ENCODE results near the gene PFKP. TPM values are rescaled to one million over a fixed set of nuclear protein-coding genes. Genes with fewer than 3 reads are reported as not detected.

Gene PFKP
- total RNA-seq, 1 experiment from 2014 or later: 232 TPM

- Histone ChIP-seq H3K27ac (ENCODE audit: low read length) (no peak overlapping the region), H3K27me3 (ENCODE audit: control insufficient read depth, insufficient read depth, low read length) (no peaks in the 10 kb centered on the region), H3K4me3 (ENCODE audit: low read depth in 2 of 2, low read length in 2 of 2) (no peak overlapping the region), H3K9me3 (ENCODE audit: control insufficient read depth, insufficient read depth, low read depth, low read length) (no peaks in the 10 kb centered on the region), H3K4me1 (ENCODE audit: control insufficient read depth, insufficient read depth, low read length) (peaks cover 3% of the 10 kb centered on the region), H3K36me3 (ENCODE audit: control insufficient read depth, insufficient read depth, low read length) (no peaks in the 10 kb centered on the region)
- POLR2A ChIA-PET: no interaction called here
- in situ Hi-C loops (cut with HindIII; ENCODE audit: low pct_unique_long_range_greater_than_20kb, low sequenced_read_pairs): no loop called here
- no peak for ATAC-seq
- no TSS peak for BruUV-seq (replicated peaks)
- intact Hi-C loops (cut with micrococcal nuclease; ENCODE audit: unreplicated experiment): no loop called here
- no peak for DNase-seq (ENCODE audit: low read depth, low spot score)
- TF ChIP-seq, protein P1, sequence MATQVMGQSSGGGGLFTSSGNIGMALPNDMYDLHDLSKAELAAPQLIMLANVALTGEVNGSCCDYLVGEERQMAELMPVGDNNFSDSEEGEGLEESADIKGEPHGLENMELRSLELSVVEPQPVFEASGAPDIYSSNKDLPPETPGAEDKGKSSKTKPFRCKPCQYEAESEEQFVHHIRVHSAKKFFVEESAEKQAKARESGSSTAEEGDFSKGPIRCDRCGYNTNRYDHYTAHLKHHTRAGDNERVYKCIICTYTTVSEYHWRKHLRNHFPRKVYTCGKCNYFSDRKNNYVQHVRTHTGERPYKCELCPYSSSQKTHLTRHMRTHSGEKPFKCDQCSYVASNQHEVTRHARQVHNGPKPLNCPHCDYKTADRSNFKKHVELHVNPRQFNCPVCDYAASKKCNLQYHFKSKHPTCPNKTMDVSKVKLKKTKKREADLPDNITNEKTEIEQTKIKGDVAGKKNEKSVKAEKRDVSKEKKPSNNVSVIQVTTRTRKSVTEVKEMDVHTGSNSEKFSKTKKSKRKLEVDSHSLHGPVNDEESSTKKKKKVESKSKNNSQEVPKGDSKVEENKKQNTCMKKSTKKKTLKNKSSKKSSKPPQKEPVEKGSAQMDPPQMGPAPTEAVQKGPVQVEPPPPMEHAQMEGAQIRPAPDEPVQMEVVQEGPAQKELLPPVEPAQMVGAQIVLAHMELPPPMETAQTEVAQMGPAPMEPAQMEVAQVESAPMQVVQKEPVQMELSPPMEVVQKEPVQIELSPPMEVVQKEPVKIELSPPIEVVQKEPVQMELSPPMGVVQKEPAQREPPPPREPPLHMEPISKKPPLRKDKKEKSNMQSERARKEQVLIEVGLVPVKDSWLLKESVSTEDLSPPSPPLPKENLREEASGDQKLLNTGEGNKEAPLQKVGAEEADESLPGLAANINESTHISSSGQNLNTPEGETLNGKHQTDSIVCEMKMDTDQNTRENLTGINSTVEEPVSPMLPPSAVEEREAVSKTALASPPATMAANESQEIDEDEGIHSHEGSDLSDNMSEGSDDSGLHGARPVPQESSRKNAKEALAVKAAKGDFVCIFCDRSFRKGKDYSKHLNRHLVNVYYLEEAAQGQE (IDR thresholded peaks at IDR 0.05; ENCODE audit: insufficient read depth in 1 of 2, low read depth in 2 of 2, low read length in 1 of 2): no peak
- TF ChIP-seq, protein P2, sequence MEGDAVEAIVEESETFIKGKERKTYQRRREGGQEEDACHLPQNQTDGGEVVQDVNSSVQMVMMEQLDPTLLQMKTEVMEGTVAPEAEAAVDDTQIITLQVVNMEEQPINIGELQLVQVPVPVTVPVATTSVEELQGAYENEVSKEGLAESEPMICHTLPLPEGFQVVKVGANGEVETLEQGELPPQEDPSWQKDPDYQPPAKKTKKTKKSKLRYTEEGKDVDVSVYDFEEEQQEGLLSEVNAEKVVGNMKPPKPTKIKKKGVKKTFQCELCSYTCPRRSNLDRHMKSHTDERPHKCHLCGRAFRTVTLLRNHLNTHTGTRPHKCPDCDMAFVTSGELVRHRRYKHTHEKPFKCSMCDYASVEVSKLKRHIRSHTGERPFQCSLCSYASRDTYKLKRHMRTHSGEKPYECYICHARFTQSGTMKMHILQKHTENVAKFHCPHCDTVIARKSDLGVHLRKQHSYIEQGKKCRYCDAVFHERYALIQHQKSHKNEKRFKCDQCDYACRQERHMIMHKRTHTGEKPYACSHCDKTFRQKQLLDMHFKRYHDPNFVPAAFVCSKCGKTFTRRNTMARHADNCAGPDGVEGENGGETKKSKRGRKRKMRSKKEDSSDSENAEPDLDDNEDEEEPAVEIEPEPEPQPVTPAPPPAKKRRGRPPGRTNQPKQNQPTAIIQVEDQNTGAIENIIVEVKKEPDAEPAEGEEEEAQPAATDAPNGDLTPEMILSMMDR (IDR thresholded peaks at IDR 0.05): no peak
- TF ChIP-seq POLR2AphosphoS5 (IDR thresholded peaks at IDR 0.05; ENCODE audit: low read depth, low read length): no peak
- TF ChIP-seq SIN3A (IDR thresholded peaks at IDR 0.05; ENCODE audit: borderline replicate concordance, insufficient read depth, low read depth, low read length): no peak
- no peak for TF ChIP-seq TCF7L2 (IDR thresholded peaks at IDR 0.05; ENCODE audit: low read depth, low read length)
- CTCF ChIA-PET: no interaction called here
Observed at GRCh38 chr10:3064423-3064822, 2.9 kb upstream of the PFKP start.

- CTCF ChIA-PET: no interaction called here
- BruUV-seq (replicated peaks): no TSS peak
- no peaks in the 10 kb centered on the region for H3K27me3 ChIP-seq (ENCODE audit: control insufficient read depth, insufficient read depth, low read length)
- no peak overlapping the region for H3K27ac ChIP-seq (ENCODE audit: low read length)
- peaks cover 2% of the 10 kb centered on the region; the same call in 1 of the 2 replicates for H3K36me3 ChIP-seq (ENCODE audit: control insufficient read depth, insufficient read depth, low read length)
- POLR2A ChIA-PET: no interaction called here
- intact Hi-C loops (cut with micrococcal nuclease; ENCODE audit: unreplicated experiment) (no loop called here), in situ Hi-C loops (cut with HindIII; ENCODE audit: low pct_unique_long_range_greater_than_20kb, low sequenced_read_pairs) (no loop called here)
- peaks cover 8% of the 10 kb centered on the region for H3K4me1 ChIP-seq (ENCODE audit: control insufficient read depth, insufficient read depth, low read length)
- H3K9me3 ChIP-seq (ENCODE audit: control insufficient read depth, insufficient read depth, low read depth, low read length): no peaks in the 10 kb centered on the region
- ATAC-seq (no peak), DNase-seq (ENCODE audit: low read depth, low spot score) (no peak)
- no peak for TF ChIP-seq TCF7L2 (IDR thresholded peaks at IDR 0.05; ENCODE audit: low read depth, low read length)
- no peak for TF ChIP-seq SIN3A (IDR thresholded peaks at IDR 0.05; ENCODE audit: borderline replicate concordance, insufficient read depth, low read depth, low read length)
- TF ChIP-seq, protein P2 (IDR thresholded peaks at IDR 0.05): no peak
- TF ChIP-seq POLR2AphosphoS5 (IDR thresholded peaks at IDR 0.05; ENCODE audit: low read depth, low read length): no peak
- TF ChIP-seq, protein P1 (IDR thresholded peaks at IDR 0.05; ENCODE audit: insufficient read depth in 1 of 2, low read depth in 2 of 2, low read length in 1 of 2): no peak
- H3K4me3 ChIP-seq (ENCODE audit: low read depth in 2 of 2, low read length in 2 of 2): 0 out of 4 replicates have a peak overlapping the region, but pooled peaks of 1 of the 2 experiments have one; percentile 50
Observed at GRCh38 chr10:3065622-3066021, 1.7 kb upstream of the PFKP start.
